Activated naive CD8-positive, alpha-beta T cell treated with anti-CD3 and anti-CD28 coated beads, Interleukin-2, amount 10 ng/mL, durations not matched to agents 7 days and 5 days (primary cell): ENCODE results near the gene MRO. TPM values are rescaled to one million over a fixed set of nuclear protein-coding genes. Genes with fewer than 3 reads are reported as not detected.

Experiments
- total RNA-seq, 2 experiments: library from RNA; stranded (reverse); gene quantifications; one replicate each; pipeline ENCODE4 v1.2.3, GENCODE V29; 2021

MRO gene
- total RNA-seq, 2 experiments from 2014 or later: not detected

Other genes with a start within 250 kb of the MRO start
- 10 to 100 TPM; 76.3 to 76.7 TPM for gene ME2, start 59.1 kb upstream of the MRO start, total RNA-seq
- 10 to 100 TPM in 1 of 2 experiments, 1 to 10 TPM in 1; 9.6 to 10.1 TPM for gene ELAC1, start 148.0 kb upstream of the MRO start, total RNA-seq
- 100 to 1,000 TPM in 1 of 2 experiments, 10 to 100 TPM in 1; 84.9 to 105 TPM for gene SMAD4, start 210.2 kb upstream of the MRO start, total RNA-seq